OCI-LY3 (cell line): Measurements from ENCODE around the gene HRH3.

Source experiments
- EZH2phosphoT487 ChIP-seq: fragments of 200-600 bp; shearing (Covaris generic); IDR thresholded peaks from 2 replicates; pipeline ENCODE4 v1.6.1; 2018; ENCODE audit warnings: antibody characterized with exemption, mixed run types, low read depth
- TF ChIP-seq, protein P1 (sequence below): fragments of 200-600, 300-600 bp; sonication (generic); IDR thresholded peaks from 2 replicates; pipeline ENCODE4 v1.5.1; 2014; ENCODE audit warnings: antibody characterized with exemption, low read length, low read depth

DNA sequence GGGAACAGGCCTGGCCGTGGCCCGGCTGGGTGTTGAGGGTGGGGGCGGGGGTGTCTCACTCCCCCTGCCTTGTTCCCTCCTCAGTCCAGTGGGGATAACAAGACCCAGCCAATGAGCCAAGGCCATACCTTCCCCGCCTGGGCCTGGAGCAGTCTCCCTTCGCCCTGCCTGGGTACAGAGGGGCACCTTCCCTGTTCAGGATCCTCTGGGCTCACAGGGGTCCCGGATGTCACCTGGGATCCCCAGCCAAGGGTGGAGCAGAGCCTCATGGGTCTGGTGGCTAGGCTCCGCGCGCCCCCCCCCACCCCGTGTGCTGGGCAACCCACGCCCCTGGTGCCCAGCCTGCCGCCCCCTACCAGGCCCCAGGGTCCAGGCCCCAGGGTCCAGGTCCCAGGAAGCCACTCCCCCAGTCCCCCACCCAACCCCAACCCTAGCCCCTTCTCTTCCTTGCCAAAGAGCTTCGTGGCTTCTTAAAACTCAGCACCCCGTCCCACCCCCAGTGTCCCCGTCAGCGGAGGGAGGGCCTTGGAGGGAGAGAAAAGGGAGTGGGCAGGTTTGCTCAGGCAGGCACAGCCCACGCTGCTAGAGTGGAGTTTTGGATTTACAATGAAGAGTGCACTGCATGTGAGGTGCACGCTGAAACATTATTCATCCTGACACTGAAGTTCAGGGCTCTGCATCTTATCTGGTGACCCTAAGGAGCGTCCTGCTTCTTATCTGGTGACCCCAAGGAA is 11.8 kb downstream of the HRH3 start:
- TF ChIP-seq, protein P1, sequence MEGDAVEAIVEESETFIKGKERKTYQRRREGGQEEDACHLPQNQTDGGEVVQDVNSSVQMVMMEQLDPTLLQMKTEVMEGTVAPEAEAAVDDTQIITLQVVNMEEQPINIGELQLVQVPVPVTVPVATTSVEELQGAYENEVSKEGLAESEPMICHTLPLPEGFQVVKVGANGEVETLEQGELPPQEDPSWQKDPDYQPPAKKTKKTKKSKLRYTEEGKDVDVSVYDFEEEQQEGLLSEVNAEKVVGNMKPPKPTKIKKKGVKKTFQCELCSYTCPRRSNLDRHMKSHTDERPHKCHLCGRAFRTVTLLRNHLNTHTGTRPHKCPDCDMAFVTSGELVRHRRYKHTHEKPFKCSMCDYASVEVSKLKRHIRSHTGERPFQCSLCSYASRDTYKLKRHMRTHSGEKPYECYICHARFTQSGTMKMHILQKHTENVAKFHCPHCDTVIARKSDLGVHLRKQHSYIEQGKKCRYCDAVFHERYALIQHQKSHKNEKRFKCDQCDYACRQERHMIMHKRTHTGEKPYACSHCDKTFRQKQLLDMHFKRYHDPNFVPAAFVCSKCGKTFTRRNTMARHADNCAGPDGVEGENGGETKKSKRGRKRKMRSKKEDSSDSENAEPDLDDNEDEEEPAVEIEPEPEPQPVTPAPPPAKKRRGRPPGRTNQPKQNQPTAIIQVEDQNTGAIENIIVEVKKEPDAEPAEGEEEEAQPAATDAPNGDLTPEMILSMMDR, result no peak
- no peak for TF ChIP-seq EZH2phosphoT487
